NCI-H2227 (cell line): ENCODE data around the gene ZSWIM6.
A peak's percentile ranks its signal among the peaks of the same experiment; 100 is the strongest.

ENCODE experiments used
- DNase-seq: peaks from one replicate; lab custom pipeline; 2025; ENCODE audit not compliant: unreplicated experiment; lab: John Stamatoyannopoulos, UW

Gene ZSWIM6

DNA sequence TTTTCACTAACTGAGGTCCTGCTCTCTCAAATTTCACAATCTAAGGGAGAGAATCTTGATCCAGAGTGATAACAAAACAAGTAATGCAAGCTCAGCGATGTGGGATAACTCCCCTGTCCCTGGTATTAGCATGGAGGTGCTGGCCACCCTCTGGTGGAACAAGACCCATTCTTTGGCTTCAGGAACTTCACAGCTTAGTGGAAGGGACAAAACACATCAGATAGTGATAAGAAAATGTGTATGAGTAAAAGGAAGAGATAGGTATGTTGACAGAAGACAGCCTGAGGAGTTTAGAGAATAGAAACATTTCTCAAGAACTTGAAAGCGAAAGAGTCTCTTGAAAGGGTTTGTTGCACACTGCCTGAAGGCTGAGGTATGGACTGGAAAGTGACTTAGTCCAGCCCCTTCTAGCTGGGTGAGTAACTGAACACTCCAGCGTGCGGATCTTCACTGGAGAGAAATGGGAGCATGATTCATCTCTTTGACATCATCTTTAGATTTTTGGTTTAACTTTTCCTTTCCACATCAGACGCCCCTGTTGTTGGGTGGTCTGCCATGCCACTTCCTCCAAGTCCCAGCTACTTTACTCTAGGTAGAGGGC, 25.4 kb upstream of the ZSWIM6 start:
- DNase-seq, result no peak

DNA sequence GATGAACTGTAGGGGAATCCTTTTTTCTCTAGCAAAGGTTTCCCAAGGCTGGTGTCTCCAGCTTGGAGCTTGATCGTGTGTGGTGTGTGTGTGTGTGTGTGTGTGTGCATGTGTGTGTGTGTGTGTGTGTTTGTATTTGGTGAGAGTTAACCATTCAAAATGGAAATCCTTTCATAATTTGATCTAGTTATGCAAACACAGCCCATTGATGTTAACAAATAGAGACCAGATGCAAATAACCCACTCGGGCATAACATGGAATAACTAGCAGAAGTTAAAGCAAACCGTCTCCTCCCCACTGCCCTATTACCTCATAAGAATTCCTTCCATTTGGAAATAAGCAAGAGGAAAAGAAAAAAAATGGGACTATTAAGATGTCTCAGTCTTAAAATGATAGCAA, 24.9 kb upstream of the ZSWIM6 start:
- no peak for DNase-seq

DNA sequence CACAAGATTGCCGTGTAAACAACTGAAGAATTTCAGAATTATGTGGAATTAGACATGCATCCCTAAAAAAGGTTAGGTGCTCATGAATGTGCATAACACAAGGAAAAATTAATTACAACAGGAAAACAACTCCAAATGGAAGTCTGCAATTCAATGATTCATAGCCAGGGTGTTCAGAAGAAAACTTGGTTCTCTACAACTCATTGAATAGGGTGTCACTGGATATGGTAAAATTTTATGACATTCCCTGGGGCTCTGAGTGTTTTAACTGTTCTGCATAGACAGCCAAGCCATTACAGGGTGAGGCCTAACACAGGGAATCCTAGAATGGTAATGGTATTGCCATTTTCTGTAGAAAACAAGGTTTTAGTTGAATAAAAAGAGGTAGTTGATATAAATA, 24.4 kb upstream of the ZSWIM6 start:
- no peak for DNase-seq

DNA sequence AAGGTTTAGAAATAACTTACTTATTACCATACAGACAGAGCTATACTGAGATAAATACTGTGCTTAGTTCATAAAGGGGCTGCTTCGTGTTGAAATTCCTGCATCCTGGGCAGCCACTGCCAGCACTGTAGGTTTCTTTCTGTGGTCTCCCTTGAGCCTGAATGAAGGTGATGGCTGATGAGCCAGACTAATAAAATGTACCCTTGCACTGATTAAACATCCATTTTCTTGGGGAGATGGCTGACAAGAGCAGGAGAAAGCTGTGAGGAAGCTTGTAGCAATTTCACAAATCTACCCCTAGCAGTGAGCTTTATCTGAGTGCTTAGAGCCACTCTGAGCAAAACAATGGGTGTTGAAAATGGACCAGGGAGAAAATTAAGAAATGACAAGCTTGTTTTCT, 23.3 kb upstream of the ZSWIM6 start:
- DNase-seq, result no peak

DNA sequence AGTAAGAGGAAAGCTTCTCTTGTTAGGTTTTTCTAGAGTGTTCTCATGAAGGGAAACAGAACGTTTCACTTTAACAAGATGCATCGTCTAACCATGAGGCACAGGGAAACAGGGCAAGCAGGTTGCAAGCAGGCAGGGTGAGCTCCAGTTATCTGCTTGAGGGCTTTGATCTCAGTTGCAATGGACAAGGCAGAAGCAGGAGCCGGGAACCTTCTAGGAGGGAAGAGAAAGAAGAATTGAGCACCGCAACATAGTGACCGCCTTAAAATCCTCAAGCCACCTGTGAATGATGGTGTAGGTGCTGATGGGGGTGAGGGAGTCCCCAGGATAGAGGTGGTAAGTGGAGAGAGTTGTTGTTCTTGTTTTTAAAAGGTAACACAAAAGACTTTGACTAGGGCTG, 22.9 kb upstream of the ZSWIM6 start:
- DNase-seq, result no peak

DNA sequence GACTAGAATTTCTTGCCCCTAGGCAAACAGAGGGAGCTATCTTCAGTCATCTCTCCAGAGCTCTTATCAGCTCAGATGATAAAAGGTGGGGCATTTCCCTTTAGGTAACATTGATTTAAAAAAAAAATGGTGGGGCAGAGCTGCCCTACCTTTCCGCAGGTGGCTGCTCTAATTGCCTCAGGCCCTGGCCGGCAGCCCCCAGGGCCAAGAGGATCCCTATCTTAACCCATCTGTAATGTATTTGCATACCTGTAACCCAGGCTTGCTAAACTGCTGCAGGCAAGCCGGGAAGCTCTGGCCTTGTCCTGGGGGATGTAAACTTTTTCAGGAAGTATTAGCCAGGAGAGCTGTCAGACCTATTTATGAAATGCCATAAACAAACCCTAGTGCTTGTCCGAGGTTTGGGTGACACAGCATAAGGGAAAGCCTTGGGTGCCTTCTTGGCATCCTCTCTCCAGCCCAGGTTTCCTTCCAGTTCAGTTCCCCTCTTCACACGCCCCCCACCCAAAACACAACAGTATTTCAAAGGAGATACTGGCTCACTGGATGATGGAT, 20.9 kb upstream of the ZSWIM6 start:
- no peak for DNase-seq

DNA sequence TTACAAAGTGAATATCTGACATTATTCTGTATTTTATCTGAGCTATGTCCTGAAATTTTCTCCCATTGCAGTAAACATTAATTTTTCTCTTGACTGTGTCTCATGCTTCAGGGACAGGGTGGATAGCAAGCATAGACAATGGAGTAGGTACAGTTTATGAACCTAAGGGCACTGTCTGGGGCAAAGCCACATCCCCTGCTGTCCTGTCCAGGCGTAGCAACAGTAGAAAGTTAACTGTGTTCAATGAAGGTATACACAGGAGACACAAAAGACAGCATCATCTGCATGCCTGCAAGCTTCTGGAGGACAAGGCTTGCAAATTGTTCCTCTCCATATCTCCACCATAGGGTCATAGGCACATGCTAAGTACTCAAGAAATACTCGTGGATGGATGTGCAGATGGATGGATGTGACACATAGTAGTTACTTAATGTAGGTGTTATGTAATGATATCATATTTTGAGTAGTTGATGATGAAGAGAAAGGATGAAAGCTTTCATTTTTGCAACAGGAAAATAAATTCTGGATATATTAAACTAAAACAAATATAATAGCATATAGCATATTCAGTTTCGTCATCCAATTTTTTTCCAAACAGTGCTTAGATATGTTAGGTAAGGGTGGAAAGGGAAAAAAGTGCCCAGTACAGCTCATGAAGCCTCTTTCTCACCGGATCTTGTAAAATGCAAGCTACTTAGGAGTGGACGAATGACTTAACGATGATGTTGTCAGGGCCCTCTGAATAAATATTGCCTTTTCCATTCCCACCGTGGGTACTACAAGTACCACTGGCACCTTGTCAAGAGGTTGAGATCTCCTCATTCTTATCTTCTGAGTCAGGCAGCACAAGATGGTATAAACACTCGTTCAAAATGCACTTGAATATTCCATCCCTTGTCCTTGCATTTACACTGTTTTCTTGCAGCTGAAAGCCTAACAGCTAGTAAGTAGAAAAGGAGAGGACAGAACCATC, 19.9 kb upstream of the ZSWIM6 start:
- no peak for DNase-seq

DNA sequence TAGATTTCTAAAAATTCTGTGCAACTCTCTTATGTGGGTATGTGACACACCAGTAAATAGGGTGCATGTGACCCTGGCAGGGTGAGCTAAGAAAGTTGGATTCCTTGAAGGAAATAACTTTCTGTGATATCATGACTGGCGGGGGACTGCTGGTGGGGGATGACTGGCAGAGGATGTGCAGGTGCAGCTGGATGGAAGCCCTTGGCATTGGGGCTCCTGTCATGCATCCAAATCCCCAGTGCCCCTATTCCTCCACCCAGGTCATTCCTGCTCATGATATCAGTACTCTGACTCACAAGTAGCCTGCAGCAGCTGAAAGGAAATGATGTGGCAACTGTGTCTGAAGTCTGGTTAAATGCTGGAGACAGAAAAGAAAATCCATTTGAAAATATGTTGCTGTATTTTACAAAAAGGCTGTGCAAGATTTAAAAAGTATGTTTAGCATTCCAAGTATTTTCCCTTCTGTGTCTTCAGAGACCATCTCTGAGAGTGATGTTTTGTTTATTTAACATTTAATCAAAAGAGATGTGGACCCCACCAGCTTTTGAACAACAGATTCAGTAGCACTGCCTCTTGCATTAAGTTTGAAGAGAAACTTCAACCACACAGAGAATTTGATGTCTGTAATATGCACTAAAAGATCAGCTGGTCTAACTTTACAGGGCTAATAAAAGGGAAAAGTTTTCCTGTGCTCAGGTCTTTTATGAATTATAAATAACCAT, 17.9 kb upstream of the ZSWIM6 start:
- no peak for DNase-seq

DNA sequence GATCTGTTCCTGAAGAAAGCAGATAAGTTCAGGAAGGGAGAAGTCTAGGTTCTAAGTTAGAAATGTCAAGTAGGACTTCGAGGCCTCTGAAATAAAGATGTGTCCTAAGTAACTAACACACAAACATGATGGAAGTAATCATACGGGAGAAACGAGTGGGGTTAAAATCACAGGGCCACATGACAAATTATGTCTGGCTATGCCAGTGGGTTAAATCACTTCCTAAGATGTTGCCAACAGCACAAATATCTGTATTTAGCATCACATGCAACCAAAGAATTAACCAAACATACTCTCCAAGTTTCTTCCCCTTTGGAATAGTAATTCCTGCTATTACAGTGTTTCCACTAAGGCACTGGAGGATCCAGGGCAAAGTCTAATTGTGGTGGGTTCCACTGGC, 13.7 kb upstream of the ZSWIM6 start:
- no peak for DNase-seq

DNA sequence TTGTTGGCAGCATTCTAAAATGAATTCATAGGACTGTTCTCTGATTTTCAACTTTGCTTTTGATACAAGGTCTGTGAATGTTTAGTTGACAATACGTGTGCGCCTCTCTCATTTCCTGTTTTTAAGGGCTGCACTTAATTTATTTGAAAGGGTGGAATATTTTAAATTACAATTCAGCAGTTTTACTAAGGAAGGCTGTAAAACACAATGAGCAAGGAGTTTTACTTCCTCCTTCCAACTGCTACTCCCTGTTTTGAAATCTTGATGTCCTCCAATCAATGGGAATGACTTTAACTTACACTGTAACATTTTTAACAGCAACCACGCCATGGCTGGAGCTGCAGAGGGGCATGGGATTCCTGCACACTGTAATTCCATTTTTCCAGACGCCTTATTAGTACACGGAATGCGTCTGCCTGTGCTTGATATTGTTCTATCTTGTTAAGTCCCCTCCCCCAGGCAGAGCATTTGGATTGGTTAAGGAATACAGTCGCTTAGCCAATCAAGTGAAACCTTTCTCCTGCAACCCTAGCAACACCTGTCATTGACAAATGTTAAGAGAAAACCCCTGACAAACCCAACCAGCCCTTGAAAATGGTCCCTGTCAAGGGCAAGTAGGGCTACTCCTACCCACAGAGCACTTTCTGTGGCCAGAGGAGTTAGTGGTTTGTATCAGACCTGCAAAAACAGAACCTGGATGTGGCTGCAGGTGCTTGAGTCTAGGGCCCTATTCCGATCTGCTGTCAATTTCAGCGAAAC, 12.5 kb upstream of the ZSWIM6 start:
- peak; percentile 57 for DNase-seq

DNA sequence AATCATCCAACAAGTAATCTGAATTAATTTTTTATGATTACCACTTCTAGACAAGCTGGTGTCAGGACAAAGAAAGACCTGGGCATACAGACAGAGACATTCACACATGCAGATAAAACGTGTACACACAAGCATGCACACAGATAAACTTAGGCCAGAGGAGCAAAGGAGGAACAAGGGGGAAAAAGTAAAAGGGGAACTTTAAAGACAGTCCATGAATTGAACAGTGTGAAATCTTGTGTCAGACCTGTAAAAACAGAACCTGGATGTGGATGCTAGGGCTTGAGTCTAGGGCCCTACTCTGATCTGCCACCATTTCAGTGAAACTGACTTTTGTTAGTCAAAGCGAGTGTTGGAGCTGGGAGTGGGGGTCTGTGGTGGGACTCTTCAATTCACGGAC, 11.2 kb upstream of the ZSWIM6 start:
- no peak for DNase-seq

DNA sequence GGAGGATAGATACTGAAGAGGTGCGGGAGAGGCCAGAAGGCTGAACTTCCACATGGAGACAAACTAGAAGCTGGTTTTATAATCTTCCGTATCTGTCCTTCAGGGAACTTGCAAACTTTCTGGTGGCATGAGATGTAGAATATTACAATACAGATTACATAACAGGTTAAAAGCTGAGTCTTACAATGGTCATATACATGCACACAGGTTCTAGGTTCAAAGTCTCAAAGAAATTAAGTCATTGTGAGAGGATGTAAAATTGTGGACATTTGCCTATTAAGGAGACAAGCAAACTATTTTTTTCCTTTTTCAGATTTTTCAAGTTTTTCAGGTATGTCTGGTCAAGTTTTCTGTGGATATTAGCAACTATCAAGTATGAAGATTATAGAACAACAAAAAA, 10.4 kb upstream of the ZSWIM6 start:
- DNase-seq, result no peak

DNA sequence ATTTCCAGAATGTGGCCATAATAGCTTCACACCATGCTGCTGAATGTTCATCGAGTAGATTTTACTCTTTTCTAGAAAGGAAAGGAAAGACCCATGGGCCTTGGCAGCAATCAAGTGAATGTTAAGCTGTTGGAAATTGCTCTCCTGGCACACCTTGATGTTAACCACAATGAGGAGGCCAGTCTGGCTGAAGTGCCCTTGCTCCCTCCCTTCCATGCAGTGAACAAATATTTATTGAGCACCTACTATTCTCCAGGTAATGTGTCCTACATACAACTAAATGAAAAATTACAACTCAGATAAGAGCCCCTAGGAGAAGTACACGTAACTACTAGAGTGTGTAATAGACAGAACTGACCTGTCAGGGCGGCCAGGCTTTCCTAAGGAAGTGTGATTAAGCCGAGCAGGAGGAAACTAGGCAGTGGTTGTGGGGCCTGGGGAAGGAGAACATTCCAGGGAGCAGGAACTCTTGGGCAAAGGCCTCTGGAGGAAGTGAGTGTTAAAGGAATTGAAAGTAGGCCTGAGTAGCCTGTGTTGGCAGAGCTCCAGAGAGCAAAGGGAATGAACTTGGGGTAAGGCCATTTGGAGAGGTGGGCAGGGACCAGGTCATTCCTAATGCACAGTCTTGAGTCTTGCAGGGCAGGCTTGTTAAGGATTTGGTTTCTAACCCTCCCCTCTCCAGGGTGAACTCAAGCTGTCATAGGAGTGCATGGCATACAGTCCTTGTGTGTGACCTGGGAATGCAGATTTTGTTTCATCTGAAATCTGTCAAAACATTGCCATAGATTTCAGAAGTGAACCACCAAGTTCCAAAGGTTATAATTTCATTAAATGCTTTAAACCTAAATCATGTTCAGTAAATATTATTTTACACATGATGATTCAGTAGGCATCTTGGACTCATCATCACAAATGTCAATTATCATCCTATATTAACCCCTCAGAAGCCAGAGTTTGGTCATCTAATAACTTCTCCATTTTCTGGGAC, 9.0 kb upstream of the ZSWIM6 start:
- DNase-seq, result no peak

DNA sequence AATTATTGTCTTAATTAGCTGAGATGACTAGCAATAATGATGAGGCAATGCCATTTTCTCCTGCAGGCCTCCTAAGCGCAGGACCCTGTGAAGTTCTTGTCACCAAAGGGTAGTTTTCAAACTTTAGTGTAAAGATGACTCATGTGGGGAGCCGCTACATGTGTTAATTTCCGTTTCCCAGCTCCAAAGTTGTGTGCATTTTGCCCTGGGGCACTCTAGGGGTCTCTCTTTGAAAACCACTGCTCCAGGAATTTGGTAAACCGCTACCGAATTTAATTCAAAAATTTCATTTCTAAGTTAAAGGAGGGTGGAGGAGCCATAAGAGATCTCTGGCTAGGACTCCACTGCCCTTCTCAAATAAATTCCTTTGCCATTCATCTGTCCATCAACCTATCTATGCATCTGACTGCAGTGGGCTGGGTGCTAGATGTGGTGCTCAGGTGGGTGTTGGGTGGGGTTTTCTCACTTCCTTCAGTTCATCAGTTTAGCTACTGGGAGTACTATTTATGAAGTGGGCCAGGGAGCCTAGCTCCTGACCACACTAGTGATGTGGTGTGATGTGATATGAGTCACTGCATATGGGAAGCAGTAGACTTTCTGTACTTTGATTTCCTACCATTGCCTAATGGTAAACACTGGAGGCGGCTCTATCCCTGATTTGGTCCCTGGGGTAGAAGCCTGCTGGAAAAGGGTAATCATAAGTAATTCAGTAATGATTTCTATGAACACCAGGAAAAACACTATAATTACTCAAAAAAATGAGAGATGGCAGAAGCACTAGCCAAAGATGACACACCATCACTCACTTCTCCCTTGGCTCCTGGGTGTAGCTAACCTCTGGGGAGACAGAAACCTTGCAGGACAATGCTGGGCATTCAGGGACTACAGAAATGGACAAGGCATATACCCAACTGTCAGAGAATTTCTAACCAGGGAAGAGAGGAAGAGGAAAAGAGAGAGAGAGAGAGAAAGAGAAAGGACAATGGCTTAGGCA, 4.0 kb upstream of the ZSWIM6 start:
- no peak for DNase-seq

DNA sequence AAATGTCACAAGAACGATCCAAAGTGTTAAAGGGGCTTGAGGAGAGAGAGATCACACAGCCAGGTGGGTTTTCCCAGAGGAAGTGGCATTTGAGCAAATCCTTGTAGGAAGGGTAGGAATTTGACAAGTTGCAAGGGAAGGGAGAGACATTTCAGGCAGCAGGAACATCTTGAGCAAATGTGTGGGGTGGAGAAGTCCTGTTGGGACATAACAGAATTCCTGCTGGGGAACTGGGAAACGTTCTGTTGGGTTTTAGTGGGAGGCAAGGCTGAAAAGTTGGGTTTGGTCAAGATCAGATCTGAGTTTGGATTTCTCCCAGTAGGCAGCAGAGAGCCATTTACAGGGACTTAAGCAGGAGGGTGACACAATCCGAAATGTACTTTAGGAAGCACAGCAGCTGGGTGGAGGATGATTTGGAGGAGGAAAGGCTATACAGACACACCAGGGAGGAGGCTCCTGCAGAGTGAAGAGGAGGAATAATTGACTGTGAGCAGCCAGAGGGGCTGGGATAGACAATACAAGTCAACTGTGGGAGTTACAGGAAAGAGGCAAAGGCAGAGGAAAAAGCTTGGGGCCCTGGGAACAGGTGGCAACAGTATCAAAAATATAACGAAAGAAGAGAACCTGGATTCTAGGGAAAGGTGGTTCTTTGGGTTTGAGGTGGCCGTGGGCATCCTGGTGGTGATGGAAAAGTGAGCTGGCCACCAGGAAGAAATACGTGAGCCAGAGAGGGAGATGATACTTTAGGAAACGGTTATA, 3.1 kb upstream of the ZSWIM6 start:
- DNase-seq, result peak; percentile 5

DNA sequence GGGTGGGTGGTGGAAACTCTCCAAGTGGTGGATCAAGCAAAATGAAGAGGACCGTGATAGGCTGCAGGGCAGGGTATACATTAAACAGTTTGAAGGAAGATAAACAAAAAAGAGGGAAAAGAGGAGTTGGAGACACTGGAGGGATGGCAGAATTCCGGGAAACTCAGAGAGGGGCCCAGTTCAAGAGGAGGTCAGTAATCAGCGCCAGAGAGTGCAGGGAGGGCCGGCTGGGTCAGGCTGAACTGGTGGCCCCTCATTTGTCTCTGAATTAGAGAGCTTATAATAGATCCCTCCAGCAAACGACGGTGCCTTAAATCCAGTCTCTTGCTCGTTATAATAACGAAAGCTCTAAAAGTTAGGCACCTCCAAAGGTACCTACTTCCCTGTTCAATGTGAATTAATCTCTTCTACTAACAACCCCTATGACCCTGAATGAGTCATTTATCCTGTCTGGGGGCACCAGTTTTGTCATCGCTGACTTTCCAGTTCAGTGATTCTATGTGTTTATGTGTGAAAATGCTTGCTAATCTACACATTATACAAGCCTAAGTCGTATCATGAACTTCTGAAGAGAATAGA, 2.4 kb upstream of the ZSWIM6 start:
- no peak for DNase-seq

DNA sequence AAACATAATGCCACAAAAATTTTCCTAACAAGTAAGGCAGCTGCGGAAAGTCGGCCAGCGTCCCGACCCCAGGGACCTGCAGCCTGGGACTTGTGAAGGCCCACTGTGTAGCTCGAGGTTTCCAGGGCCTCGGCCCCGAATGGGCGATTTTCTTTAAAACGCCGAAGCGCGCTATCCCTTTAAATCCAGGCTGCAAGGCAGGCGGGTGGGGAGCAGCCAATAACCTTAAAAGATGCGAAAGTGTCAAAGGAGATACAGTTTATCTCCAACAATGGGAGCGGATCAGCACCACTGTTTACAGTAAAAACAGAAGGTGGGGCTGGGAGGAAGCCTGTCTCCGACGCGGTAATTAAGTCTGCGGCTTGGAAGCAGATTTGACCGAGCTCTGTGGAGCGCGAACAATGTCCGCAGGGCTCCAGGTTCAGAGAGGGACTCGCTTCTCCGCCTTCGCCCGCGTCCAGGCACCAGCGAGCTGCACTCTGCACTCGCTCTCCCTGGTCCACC, 1.7 kb upstream of the ZSWIM6 start:
- DNase-seq, result peak; percentile 70
